HG03103 (cell line): Measurements from ENCODE around the gene MEGF9.
"Not testable (repeated sequence)": the region's sequence is repeated elsewhere in the genome, so short reads cannot be mapped to it uniquely, and the experiment has no call there.

Experiments used
- ATAC-seq: cut with Tn5 transposase; IDR thresholded peaks from one replicate; pipeline ENCODE4 v1.9.1; 2021; ENCODE audit warnings: low read depth; ENCODE audit not compliant: unreplicated experiment

MEGF9 gene

DNA sequence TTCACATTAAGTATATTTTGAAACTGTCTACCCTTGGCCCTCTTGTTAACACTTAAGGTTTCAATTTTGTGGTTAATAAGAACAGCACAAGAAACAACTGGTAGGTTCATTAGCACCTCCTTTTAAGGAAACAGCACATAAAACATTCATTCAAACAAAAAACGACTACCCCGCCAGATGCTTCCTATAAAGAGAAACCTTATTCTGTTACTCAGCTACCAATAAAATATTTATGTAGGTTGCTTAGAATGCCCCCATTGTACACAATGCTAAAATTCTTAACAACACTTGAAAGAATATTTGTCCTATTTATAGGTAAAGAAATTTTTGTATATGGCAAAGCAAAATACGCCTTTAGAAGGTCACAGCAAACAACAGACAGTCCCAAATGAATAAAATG lies 157.5 kb downstream of the MEGF9 start:
- no peak for ATAC-seq

GRCh38 chr9:120555839-120556238 lies 158.4 kb downstream of the MEGF9 start:
- no peak for ATAC-seq

- ATAC-seq: not testable (repeated sequence)
Observed at GRCh38 chr9:120552210-120552704, 162.0 kb downstream of the MEGF9 start.
